ENCODE measurements around the gene TMEFF1.

The TMEFF1 gene

DNA sequence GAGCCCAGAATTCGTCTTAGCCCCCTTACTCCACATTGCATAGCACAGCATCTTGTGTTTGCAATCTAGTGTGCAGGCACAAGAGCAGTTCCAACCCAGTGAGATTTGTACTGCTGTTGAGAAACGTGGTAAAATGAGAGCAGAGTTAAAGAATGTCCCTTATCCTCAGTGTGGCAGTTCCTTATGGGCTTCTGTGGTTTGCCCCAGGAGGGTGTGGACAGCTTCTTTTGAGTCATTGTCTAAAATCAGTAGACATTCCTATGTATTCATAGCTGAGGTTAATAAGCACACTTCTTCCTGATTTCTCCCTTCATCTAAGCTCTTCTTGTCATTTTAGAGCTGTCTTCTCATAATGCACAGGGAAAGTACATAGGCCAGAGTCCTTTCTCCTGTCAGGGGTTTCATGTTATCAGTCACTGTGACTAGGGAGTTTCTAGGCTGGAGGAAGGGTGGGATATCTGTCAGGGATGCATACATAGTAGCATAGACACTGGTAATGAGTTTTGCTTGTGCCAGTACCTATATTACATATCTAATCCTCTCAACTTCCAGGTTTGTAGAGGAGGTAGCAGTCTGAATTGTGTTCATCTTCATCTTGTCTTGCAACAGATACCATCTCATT, 102.9 kb downstream of the TMEFF1 start:
- TF ChIP-seq ZNF8 (CRISPR knock-in tag; IDR thresholded peaks at IDR 0.05) = no peak
- TF ChIP-seq, protein P1, sequence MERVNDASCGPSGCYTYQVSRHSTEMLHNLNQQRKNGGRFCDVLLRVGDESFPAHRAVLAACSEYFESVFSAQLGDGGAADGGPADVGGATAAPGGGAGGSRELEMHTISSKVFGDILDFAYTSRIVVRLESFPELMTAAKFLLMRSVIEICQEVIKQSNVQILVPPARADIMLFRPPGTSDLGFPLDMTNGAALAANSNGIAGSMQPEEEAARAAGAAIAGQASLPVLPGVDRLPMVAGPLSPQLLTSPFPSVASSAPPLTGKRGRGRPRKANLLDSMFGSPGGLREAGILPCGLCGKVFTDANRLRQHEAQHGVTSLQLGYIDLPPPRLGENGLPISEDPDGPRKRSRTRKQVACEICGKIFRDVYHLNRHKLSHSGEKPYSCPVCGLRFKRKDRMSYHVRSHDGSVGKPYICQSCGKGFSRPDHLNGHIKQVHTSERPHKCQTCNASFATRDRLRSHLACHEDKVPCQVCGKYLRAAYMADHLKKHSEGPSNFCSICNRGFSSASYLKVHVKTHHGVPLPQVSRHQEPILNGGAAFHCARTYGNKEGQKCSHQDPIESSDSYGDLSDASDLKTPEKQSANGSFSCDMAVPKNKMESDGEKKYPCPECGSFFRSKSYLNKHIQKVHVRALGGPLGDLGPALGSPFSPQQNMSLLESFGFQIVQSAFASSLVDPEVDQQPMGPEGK (CRISPR knock-in tag; IDR thresholded peaks at IDR 0.05; ENCODE audit: borderline replicate concordance) = no peak
- no peak for TF ChIP-seq ZC3H10 (CRISPR knock-in tag; IDR thresholded peaks at IDR 0.05)
- TF ChIP-seq ZNF565 (CRISPR knock-in tag; conservative IDR thresholded peaks at IDR 0.05; ENCODE audit: low read depth) = no peak
- TF ChIP-seq, protein P2, sequence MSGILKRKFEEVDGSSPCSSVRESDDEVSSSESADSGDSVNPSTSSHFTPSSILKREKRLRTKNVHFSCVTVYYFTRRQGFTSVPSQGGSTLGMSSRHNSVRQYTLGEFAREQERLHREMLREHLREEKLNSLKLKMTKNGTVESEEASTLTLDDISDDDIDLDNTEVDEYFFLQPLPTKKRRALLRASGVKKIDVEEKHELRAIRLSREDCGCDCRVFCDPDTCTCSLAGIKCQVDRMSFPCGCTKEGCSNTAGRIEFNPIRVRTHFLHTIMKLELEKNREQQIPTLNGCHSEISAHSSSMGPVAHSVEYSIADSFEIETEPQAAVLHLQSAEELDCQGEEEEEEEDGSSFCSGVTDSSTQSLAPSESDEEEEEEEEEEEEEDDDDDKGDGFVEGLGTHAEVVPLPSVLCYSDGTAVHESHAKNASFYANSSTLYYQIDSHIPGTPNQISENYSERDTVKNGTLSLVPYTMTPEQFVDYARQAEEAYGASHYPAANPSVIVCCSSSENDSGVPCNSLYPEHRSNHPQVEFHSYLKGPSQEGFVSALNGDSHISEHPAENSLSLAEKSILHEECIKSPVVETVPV (CRISPR knock-in tag; IDR thresholded peaks at IDR 0.05) = no peak
- TF ChIP-seq ARNTL (CRISPR knock-in tag; IDR thresholded peaks at IDR 0.05; ENCODE audit: borderline replicate concordance, low read depth) = no peak
- TF ChIP-seq, protein P3, sequence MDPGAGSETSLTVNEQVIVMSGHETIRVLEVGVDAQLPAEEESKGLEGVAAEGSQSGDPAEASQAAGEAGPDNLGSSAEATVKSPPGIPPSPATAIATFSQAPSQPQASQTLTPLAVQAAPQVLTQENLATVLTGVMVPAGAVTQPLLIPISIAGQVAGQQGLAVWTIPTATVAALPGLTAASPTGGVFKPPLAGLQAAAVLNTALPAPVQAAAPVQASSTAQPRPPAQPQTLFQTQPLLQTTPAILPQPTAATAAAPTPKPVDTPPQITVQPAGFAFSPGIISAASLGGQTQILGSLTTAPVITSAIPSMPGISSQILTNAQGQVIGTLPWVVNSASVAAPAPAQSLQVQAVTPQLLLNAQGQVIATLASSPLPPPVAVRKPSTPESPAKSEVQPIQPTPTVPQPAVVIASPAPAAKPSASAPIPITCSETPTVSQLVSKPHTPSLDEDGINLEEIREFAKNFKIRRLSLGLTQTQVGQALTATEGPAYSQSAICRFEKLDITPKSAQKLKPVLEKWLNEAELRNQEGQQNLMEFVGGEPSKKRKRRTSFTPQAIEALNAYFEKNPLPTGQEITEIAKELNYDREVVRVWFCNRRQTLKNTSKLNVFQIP (CRISPR knock-in tag; IDR thresholded peaks at IDR 0.05; ENCODE audit: borderline replicate concordance, low read depth) = no peak
- TF ChIP-seq CSDC2 (CRISPR knock-in tag; IDR thresholded peaks at IDR 0.05) = no peak
- no peak for TF ChIP-seq ISL1 (CRISPR knock-in tag; IDR thresholded peaks at IDR 0.05)
- no peak for TF ChIP-seq SNAI2 (CRISPR knock-in tag; IDR thresholded peaks at IDR 0.05)
- no peak for TF ChIP-seq GLIS3 (CRISPR knock-in tag; IDR thresholded peaks at IDR 0.05)
- peak; percentile 25; the same call in 2 of the 3 replicates for ATAC-seq

DNA sequence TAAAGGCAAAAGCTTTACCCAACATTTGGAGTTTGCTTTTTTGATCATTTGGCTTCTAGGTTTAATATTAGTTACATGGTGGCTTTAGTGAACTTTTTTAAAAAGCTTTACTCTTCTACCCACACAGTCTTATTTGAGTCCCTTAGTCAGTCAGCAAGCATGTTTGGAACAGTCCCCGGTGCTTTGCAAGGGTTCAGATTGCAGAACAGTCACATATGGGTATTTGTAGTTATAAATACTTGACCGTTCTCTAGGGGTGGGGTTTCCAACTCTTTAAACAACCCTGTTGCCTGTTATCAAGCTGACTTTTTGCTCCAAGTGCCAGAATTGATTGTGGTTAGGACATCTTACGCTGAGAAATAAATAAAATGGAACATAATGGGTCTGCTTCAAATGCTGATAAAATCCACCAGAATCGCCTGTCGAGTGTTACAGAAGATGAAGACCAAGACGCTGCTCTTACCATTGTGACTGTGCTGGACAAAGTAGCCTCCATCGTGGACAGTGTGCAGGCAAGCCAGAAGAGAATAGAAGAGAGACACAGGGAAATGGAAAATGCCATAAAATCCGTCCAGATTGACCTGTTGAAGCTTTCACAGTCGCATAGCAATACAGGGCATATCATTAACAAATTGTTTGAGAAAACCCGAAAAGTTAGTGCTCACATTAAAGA, 105.0 kb downstream of the TMEFF1 start, which contains the start of gene CAVIN4:
Gene CAVIN4 (plus strand): TSS at position 304 of the 673 bp plus-strand sequence. CDS start 65 bp downstream, at position 369.
- no peak for ATAC-seq

More for the DNA sequence above, 105.0 kb downstream of the TMEFF1 start, which contains the start of gene CAVIN4:
- TF ChIP-seq RARB (CRISPR knock-in tag; IDR thresholded peaks at IDR 0.05) (no peak), TOX (CRISPR knock-in tag; IDR thresholded peaks at IDR 0.05; ENCODE audit: borderline replicate concordance) (no peak), CSDC2 (CRISPR knock-in tag; IDR thresholded peaks at IDR 0.05) (no peak), ZNF8 (CRISPR knock-in tag; IDR thresholded peaks at IDR 0.05) (no peak), ISL1 (CRISPR knock-in tag; IDR thresholded peaks at IDR 0.05) (no peak), ESRRG (CRISPR knock-in tag; IDR thresholded peaks at IDR 0.05) (no peak), SNAI2 (CRISPR knock-in tag; IDR thresholded peaks at IDR 0.05) (no peak), ZC3H10 (CRISPR knock-in tag; IDR thresholded peaks at IDR 0.05) (no peak), PPARA (CRISPR knock-in tag; IDR thresholded peaks at IDR 0.05; ENCODE audit: borderline replicate concordance) (no peak), GLIS3 (CRISPR knock-in tag; IDR thresholded peaks at IDR 0.05) (no peak), ZNF70 (CRISPR knock-in tag; IDR thresholded peaks at IDR 0.05) (no peak)
- TF ChIP-seq, protein P2 (CRISPR knock-in tag; IDR thresholded peaks at IDR 0.05) = no peak
- TF ChIP-seq, protein P3 (CRISPR knock-in tag; IDR thresholded peaks at IDR 0.05; ENCODE audit: borderline replicate concordance, low read depth) = no peak
- TF ChIP-seq, protein P4, sequence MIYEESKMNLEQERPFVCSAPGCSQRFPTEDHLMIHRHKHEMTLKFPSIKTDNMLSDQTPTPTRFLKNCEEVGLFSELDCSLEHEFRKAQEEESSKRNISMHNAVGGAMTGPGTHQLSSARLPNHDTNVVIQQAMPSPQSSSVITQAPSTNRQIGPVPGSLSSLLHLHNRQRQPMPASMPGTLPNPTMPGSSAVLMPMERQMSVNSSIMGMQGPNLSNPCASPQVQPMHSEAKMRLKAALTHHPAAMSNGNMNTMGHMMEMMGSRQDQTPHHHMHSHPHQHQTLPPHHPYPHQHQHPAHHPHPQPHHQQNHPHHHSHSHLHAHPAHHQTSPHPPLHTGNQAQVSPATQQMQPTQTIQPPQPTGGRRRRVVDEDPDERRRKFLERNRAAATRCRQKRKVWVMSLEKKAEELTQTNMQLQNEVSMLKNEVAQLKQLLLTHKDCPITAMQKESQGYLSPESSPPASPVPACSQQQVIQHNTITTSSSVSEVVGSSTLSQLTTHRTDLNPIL (CRISPR knock-in tag; IDR thresholded peaks at IDR 0.05; ENCODE audit: low read depth) = no peak
- TF ChIP-seq, protein P1 (CRISPR knock-in tag; IDR thresholded peaks at IDR 0.05; ENCODE audit: borderline replicate concordance) = no peak
- TF ChIP-seq, protein P5, sequence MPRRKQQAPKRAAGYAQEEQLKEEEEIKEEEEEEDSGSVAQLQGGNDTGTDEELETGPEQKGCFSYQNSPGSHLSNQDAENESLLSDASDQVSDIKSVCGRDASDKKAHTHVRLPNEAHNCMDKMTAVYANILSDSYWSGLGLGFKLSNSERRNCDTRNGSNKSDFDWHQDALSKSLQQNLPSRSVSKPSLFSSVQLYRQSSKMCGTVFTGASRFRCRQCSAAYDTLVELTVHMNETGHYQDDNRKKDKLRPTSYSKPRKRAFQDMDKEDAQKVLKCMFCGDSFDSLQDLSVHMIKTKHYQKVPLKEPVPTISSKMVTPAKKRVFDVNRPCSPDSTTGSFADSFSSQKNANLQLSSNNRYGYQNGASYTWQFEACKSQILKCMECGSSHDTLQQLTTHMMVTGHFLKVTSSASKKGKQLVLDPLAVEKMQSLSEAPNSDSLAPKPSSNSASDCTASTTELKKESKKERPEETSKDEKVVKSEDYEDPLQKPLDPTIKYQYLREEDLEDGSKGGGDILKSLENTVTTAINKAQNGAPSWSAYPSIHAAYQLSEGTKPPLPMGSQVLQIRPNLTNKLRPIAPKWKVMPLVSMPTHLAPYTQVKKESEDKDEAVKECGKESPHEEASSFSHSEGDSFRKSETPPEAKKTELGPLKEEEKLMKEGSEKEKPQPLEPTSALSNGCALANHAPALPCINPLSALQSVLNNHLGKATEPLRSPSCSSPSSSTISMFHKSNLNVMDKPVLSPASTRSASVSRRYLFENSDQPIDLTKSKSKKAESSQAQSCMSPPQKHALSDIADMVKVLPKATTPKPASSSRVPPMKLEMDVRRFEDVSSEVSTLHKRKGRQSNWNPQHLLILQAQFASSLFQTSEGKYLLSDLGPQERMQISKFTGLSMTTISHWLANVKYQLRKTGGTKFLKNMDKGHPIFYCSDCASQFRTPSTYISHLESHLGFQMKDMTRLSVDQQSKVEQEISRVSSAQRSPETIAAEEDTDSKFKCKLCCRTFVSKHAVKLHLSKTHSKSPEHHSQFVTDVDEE (CRISPR knock-in tag; IDR thresholded peaks at IDR 0.05) = no peak

All from SK-N-SH treated with all-trans-retinoic acid at 6 μM for 48 hours (cell line).